NB4 (cell line): Measurements from ENCODE around the gene SPOP.

Source experiments
- CTCF ChIP-seq: IDR thresholded peaks from one replicate; pipeline ENCODE4 v1.5.1; 2012; ENCODE audit warnings: low read depth, low read length
- MYC ChIP-seq: IDR thresholded peaks from 2 replicates; pipeline ENCODE4 v1.6.1; 2011; ENCODE audit warnings: low read depth, low read length

- no peak for TF ChIP-seq CTCF
- no peak for TF ChIP-seq MYC
These were observed 123.0 kb downstream of the SPOP start for GRCh38 chr17:49554694-49555494.
